ENCODE results near the gene RGPD8.

Gene RGPD8

DNA sequence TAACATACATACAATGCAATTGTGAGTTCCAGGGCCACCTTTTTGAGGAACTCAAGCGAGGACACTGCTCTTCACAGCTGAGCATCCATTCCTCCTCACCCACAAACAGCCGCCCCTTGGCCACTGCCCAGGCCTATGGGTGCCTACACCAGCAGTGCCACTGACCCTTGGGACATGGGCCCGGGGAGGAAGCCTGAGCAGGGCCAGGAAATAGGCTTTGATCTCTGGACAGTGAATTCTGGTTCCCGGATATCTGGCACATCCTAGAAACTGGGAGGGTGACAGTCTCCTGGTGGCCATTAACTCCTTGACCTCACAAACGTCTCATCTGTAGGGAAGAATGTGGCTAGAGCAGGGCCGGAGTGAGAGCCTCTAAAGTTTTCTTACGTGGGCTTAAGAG lies 43.0 kb upstream of the RGPD8 start:
- FAIRE-seq, result no peak
- DNase-seq (ENCODE audit: insufficient read length, low spot score), result no peak
- TF ChIP-seq, protein P1, sequence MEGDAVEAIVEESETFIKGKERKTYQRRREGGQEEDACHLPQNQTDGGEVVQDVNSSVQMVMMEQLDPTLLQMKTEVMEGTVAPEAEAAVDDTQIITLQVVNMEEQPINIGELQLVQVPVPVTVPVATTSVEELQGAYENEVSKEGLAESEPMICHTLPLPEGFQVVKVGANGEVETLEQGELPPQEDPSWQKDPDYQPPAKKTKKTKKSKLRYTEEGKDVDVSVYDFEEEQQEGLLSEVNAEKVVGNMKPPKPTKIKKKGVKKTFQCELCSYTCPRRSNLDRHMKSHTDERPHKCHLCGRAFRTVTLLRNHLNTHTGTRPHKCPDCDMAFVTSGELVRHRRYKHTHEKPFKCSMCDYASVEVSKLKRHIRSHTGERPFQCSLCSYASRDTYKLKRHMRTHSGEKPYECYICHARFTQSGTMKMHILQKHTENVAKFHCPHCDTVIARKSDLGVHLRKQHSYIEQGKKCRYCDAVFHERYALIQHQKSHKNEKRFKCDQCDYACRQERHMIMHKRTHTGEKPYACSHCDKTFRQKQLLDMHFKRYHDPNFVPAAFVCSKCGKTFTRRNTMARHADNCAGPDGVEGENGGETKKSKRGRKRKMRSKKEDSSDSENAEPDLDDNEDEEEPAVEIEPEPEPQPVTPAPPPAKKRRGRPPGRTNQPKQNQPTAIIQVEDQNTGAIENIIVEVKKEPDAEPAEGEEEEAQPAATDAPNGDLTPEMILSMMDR (IDR thresholded peaks at IDR 0.05; ENCODE audit: insufficient read depth, missing control alignments), result no peak

DNA sequence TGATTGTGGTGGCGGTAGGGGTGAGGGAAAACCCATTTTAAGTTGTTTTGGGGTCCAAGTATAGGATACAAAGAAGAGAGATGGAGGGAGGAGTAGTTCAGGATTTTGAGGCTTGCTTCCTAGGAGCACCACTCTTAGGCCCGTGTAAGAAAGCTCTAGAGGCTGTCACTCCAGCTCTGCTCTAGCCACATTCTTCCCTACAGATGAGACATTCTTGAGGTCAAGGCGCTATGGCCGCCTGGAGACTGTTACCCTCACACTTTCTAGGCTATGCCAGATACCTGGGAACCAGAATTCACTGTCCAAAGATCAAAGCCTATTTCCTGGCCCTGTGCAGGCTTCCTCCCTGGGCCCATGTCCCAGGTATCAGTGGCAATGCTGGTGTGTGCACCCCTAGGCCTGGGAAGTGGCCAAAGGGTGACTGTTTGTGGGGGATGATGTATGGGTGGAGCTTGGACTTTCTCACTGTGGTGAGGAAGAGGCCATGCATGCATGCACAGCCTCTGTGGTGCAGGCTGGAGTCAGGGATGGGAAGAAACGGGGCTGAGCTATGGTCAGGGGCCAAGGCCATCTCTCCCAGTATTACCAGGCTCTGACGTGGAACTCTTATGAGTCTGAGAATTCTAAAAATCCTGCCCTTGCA lies 41.5 kb upstream of the RGPD8 start:
- no peak for FAIRE-seq
- TF ChIP-seq, protein P1 (IDR thresholded peaks at IDR 0.05; ENCODE audit: insufficient read depth, missing control alignments), result no peak
- no peak for DNase-seq (ENCODE audit: insufficient read length, low spot score)

DNA sequence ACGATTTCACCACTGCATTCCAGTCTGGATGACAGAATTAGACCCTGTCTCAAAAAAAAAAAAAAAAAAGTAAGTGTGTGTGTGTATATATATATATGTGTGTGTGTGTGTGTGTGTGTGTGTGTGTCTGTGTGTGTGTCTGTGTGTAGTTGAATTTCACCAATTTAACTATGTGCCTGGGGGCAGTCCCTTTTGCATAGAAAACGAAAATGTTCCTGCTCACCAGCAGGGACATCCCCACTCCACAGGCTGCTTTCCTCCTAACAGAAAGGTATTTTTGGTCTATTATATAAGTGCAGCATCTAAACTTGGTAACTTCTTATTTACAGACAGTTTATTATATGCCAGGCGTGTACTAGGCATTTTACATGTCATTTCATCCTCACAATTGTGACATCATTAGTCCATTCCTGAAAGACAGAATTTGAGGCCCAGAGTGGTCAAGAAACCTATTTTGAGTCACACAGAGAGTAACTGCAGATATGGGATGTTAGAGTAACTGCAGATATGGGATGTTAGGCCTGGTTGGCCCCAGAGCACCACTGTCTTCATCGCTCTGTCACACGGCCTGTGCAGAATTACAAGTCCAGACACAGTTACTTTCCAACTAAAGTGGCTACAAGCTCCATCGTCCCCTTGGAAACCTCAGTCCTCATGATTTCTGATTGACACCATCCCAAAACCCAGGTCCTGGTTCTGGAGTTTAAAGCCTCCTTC lies 39.3 kb upstream of the RGPD8 start:
- FAIRE-seq (no peak), DNase-seq (ENCODE audit: insufficient read length, low spot score) (no peak)
- TF ChIP-seq, protein P1 (IDR thresholded peaks at IDR 0.05; ENCODE audit: insufficient read depth, missing control alignments), result no peak

DNA sequence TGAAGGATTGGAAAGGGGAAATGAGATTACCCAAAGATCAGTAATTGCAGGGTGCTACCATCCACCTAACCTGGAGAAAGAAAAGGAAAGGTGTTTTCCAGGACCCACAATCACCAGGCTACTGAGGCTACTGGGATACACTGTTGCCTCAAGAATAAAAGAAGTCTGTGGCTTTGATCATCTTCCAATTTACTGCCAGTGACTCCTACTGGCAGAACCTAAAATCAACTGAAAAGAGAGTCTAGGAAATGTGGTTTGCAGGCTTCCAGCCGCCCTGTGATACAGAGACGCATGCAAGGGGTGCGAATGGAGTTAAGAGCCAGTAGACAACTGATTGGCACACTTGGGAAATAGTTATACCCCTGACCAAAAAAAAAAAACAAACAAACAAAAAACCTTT lies 31.9 kb upstream of the RGPD8 start:
- no peak for DNase-seq (ENCODE audit: insufficient read length, low spot score)
- no peak for FAIRE-seq
- TF ChIP-seq, protein P1 (IDR thresholded peaks at IDR 0.05; ENCODE audit: insufficient read depth, missing control alignments), result peak; percentile 32

DNA sequence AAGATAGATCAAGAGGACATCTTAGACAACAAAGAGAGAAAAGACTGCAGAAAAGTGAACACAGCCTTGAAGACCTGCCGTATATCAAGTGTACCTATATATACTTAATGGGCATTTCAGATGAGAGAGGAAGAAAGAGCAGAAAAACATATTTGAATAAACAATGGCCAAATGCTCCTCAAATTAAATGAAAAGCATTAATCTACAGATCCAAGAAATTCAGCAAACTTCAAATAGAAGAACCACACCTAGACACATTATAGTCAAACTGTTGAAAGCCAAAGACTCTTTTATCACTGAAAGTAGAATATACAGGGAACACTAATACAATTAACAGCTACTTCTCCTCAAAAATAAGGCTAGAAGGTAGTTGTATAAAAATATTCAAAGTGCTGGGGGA lies 29.8 kb upstream of the RGPD8 start:
- FAIRE-seq, result no peak
- TF ChIP-seq, protein P1 (IDR thresholded peaks at IDR 0.05; ENCODE audit: insufficient read depth, missing control alignments), result no peak
- no peak for DNase-seq (ENCODE audit: insufficient read length, low spot score)

DNA sequence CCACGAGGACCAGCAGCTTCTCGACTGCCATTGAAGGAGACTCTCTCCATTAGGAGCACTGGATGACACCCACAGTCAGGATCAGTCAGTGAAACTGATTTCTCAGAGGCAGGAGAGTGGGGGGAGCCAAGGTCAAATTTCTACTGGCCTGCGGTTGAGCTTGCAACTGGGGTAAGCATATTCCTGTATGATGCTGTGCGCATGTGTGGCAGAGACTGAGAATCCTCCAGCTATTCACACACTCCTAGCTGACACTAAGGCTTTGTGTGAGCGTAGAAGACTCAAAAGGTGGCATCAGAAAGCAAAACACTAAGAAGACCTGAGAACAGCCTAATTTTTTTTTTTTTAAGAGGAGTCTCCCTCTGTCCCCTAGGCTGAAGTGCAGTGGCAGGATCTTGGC lies 28.7 kb upstream of the RGPD8 start:
- DNase-seq (ENCODE audit: insufficient read length, low spot score) (no peak), FAIRE-seq (no peak)
- TF ChIP-seq, protein P1 (IDR thresholded peaks at IDR 0.05; ENCODE audit: insufficient read depth, missing control alignments), result no peak

DNA sequence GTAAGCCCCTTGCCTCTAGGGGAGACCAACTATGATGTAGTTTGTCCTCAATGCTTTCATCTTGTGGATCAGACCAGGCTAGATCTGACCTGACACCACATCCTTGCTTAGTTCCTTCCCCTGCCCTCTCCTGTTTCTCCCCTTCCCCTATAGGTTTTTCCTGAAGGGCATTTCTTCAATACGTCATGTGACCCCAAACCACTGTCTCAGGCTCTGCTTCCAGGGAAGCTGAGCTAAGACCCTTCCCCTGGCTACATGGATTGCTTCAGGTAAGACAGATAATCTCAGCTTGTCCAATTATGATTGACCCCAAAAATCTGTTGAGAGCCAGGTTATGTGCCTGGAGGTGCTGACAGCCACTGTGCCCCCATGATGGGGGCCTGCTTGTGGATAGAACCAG lies 25.9 kb upstream of the RGPD8 start:
- TF ChIP-seq, protein P1 (IDR thresholded peaks at IDR 0.05; ENCODE audit: insufficient read depth, missing control alignments), result no peak
- DNase-seq (ENCODE audit: insufficient read length, low spot score) (no peak), FAIRE-seq (no peak)

Measured in D721Med (cell line).